GOT3 (cell line): Measurements from ENCODE around the gene RAD51B.

Experiments
- DNase-seq: peaks from one replicate; lab custom pipeline; 2025; ENCODE audit warnings: mixed read lengths; lab: John Stamatoyannopoulos, UW

The RAD51B gene

GRCh38 chr14:68551045-68551683, 731.6 kb downstream of the RAD51B start:
- no peak for DNase-seq

- DNase-seq: no peak
Observed at GRCh38 chr14:68552075-68552474, 732.5 kb downstream of the RAD51B start.

GRCh38 chr14:68552602-68553001, 733.0 kb downstream of the RAD51B start:
- no peak for DNase-seq

GRCh38 chr14:68553311-68553710, 733.7 kb downstream of the RAD51B start:
- DNase-seq: no peak

- no peak for DNase-seq
Observed at GRCh38 chr14:68554231-68554630, 734.7 kb downstream of the RAD51B start.

- DNase-seq: no peak
Observed at GRCh38 chr14:68556253-68556652, 736.7 kb downstream of the RAD51B start.

GRCh38 chr14:68557648-68558047, 738.1 kb downstream of the RAD51B start:
- no peak for DNase-seq

GRCh38 chr14:68558096-68558495, 738.5 kb downstream of the RAD51B start:
- no peak for DNase-seq

- no peak for DNase-seq
Observed at GRCh38 chr14:68559949-68560348, 740.4 kb downstream of the RAD51B start.

GRCh38 chr14:68561531-68562007, 742.0 kb downstream of the RAD51B start:
- no peak for DNase-seq

- no peak for DNase-seq
Observed at GRCh38 chr14:68562911-68563250, 743.3 kb downstream of the RAD51B start.

- DNase-seq: no peak
Observed at GRCh38 chr14:68563251-68564131, 743.9 kb downstream of the RAD51B start.

GRCh38 chr14:68564191-68564825, 744.7 kb downstream of the RAD51B start:
- no peak for DNase-seq

GRCh38 chr14:68564826-68565759, 745.5 kb downstream of the RAD51B start:
- DNase-seq: no peak

- no peak for DNase-seq
Observed at GRCh38 chr14:68566075-68566474, 746.5 kb downstream of the RAD51B start.

GRCh38 chr14:68568907-68569897, 749.6 kb downstream of the RAD51B start:
- DNase-seq: no peak

- no peak for DNase-seq
Observed at GRCh38 chr14:68569970-68570409, 750.4 kb downstream of the RAD51B start.

GRCh38 chr14:68571114-68571591, 751.6 kb downstream of the RAD51B start:
- no peak for DNase-seq

- DNase-seq: no peak
Observed at GRCh38 chr14:68571928-68572525, 752.4 kb downstream of the RAD51B start.

GRCh38 chr14:68573126-68573525, 753.5 kb downstream of the RAD51B start:
- DNase-seq: no peak
